Hepatocyte (in vitro differentiated cells): ENCODE results near the gene ZNF417. TPM values are rescaled to one million over a fixed set of nuclear protein-coding genes. Genes with fewer than 3 reads are reported as not detected.
A peak's percentile ranks its signal among the peaks of the same experiment; 100 is the strongest.

Experiments used
- DNase-seq: peaks from one replicate; pipeline ENCODE4 v3.0.0-alpha.2; 2016; ENCODE audit warnings: low spot score
- H2AFZ ChIP-seq: fragments of 200-600 bp; sonication (generic); 2 replicates; pipeline ENCODE4 v1.6.0; 2016; ENCODE audit warnings: antibody characterized with exemption, mild to moderate bottlenecking
- H3K27ac ChIP-seq: fragments of 200-600 bp; sonication (generic); 2 replicates; pipeline ENCODE4 v1.5.1; 2016; ENCODE audit warnings: mild to moderate bottlenecking
- H3K27me3 ChIP-seq: fragments of 200-600 bp; sonication (generic); 2 replicates; pipeline ENCODE4 v1.6.1; 2016
- H3K36me3 ChIP-seq: fragments of 200-600 bp; sonication (generic); replicated peaks from 2 replicates; pipeline ENCODE4 v1.5.1; 2016; ENCODE audit warnings: low read depth; ENCODE audit not compliant: insufficient read depth
- H3K4me1 ChIP-seq: fragments of 200-600 bp; sonication (generic); 2 replicates; pipeline ENCODE4 v1.5.1; 2016; ENCODE audit warnings: mild to moderate bottlenecking, moderate library complexity; ENCODE audit not compliant: insufficient read depth
- H3K4me2 ChIP-seq: fragments of 200-600 bp; sonication (generic); 2 replicates; pipeline ENCODE4 v1.6.0; 2016
- H3K4me3 ChIP-seq: fragments of 200-600 bp; sonication (generic); 2 replicates; pipeline ENCODE4 v1.5.1; 2016; ENCODE audit warnings: mild to moderate bottlenecking
- H3K79me2 ChIP-seq: fragments of 200-600 bp; sonication (generic); 2 replicates; pipeline ENCODE4 v1.6.0; 2017; ENCODE audit warnings: mild to moderate bottlenecking
- H3K9me2 ChIP-seq: fragments of 200-600 bp; sonication (generic); replicated peaks from 2 replicates; pipeline ENCODE4 v1.6.0; 2017; ENCODE audit warnings: mild to moderate bottlenecking; ENCODE audit not compliant: insufficient read depth
- H3K9me3 ChIP-seq: fragments of 200-600 bp; sonication (generic); 2 replicates; pipeline ENCODE4 v1.5.1; 2016; ENCODE audit warnings: low read depth, mild to moderate bottlenecking
- H4K20me1 ChIP-seq: fragments of 200-600 bp; sonication (generic); 2 replicates; pipeline ENCODE4 v1.6.0; 2016; ENCODE audit warnings: mild to moderate bottlenecking; ENCODE audit not compliant: insufficient read depth, poor library complexity, severe bottlenecking
- CTCF ChIP-seq: fragments of 200-600 bp; sonication (generic); IDR thresholded peaks from 2 replicates; pipeline ENCODE4 v1.5.1; 2016; ENCODE audit warnings: antibody characterized with exemption, mild to moderate bottlenecking; ENCODE audit not compliant: poor library complexity
- EZH2 ChIP-seq: fragments of 200-600 bp; sonication (generic); IDR thresholded peaks from 2 replicates; pipeline ENCODE4 v1.6.1; 2016; ENCODE audit warnings: antibody characterized with exemption, mild to moderate bottlenecking, borderline replicate concordance
- EZH2phosphoT487 ChIP-seq: fragments of 200-600 bp; sonication (generic); IDR thresholded peaks from one replicate; pipeline ENCODE4 v1.6.1; 2018; ENCODE audit warnings: antibody characterized with exemption, mild to moderate bottlenecking, low read depth, moderate library complexity; ENCODE audit not compliant: unreplicated experiment, severe bottlenecking
- WGBS: methylation state at CpG from one replicate; pipeline ENCODE4 v1.1.6; 2016; ENCODE audit warnings: low lambda C conversion rate; ENCODE audit errors: missing lambda C conversion rate; 5-methylcytosine and 5-hydroxymethylcytosine counted together
- polyA plus RNA-seq: library from polyadenylated mRNA; unstranded; fragments of >200 nt; fragmentation: Nextera tagmentation; extraction: Ambion mirVana; gene quantifications from 2 replicates; pipeline ENCODE4 v1.2.1, GENCODE V29; 2016
- total RNA-seq: library from RNA; depleted of rRNA; stranded (reverse); fragments of >200 nt; gene quantifications from 2 replicates; pipeline ENCODE4 v1.2.3, GENCODE V29; 2014

The ZNF417 gene
- total and polyA plus RNA-seq, 2 experiments from 2014 or later = 3.9 to 11.4 TPM

- Histone ChIP-seq H3K4me3 (peak within 1 kb of the TSS; percentile 59), H3K9me3 (no peaks in the 10 kb centered on the region), H4K20me1 (no peaks in the 10 kb centered on the region), H3K9me2 (no peaks in the 10 kb centered on the region), H3K79me2 (peaks cover 45% of the 10 kb centered on the region), H3K4me2 (peak within 1 kb of the TSS; percentile 83), H2AFZ (peak within 1 kb of the TSS; percentile 68), H3K27ac (peak within 1 kb of the TSS; percentile 80), H3K4me1 (peaks cover 5% of the 10 kb centered on the region), H3K36me3 (no peaks in the 10 kb centered on the region), H3K27me3 (no peaks in the 10 kb centered on the region)
- TF ChIP-seq EZH2phosphoT487 (no peak), CTCF (peak; percentile 32)
- WGBS = 5% methylated on average over 43 of the region's 43 CpGs
- peak; percentile 90 for DNase-seq
These were observed 27.7 kb downstream of the ZNF417 start, which contains the start of gene ZNF814 for GRCh38 chr19:57888560-57889231. Gene ZNF814 (minus strand): TSS chr19:57889037. CDS start chr19:57888802, 235 bp downstream.

- 5% methylated on average over 8 of the region's 8 CpGs for WGBS
- no peaks in the 10 kb centered on the region for H3K27me3 ChIP-seq
- H4K20me1 ChIP-seq = no peaks in the 10 kb centered on the region
- H3K9me2 ChIP-seq = no peaks in the 10 kb centered on the region
- peaks cover 51% of the 10 kb centered on the region for H3K79me2 ChIP-seq
- peak overlapping the region; percentile 59 for H3K4me3 ChIP-seq
- DNase-seq = no peak
- H3K36me3 ChIP-seq = no peaks in the 10 kb centered on the region
- H3K9me3 ChIP-seq = no peaks in the 10 kb centered on the region
- TF ChIP-seq EZH2 (no peak), CTCF (no peak), EZH2phosphoT487 (no peak)
- H2AFZ ChIP-seq = peak overlapping the region; percentile 68
- H3K4me1 ChIP-seq = peaks cover 5% of the 10 kb centered on the region
- peak overlapping the region; percentile 80 for H3K27ac ChIP-seq
- H3K4me2 ChIP-seq = peak overlapping the region; percentile 83
These were observed 28.3 kb downstream of the ZNF417 start for GRCh38 chr19:57888107-57888559.

- peaks cover 5% of the 10 kb centered on the region for H3K4me1 ChIP-seq
- no peaks in the 10 kb centered on the region for H3K27me3 ChIP-seq
- peak overlapping the region; percentile 59 for H3K4me3 ChIP-seq
- no peaks in the 10 kb centered on the region for H4K20me1 ChIP-seq
- TF ChIP-seq EZH2 (no peak), CTCF (peak; percentile 22), EZH2phosphoT487 (no peak)
- H3K79me2 ChIP-seq = peaks cover 56% of the 10 kb centered on the region
- no peaks in the 10 kb centered on the region for H3K9me2 ChIP-seq
- 12% methylated on average over 6 of the region's 6 CpGs for WGBS
- H3K9me3 ChIP-seq = no peaks in the 10 kb centered on the region
- H3K36me3 ChIP-seq = no peaks in the 10 kb centered on the region
- peak overlapping the region; percentile 83 for H3K4me2 ChIP-seq
- H3K27ac ChIP-seq = peak overlapping the region; percentile 80
- H2AFZ ChIP-seq = no peak overlapping the region
- DNase-seq = peak; percentile 52
These were observed 29.0 kb downstream of the ZNF417 start for GRCh38 chr19:57887195-57887941.
